K562 (cell line): ENCODE measurements around the gene WNT16. TPM values are rescaled to one million over a fixed set of nuclear protein-coding genes. Genes with fewer than 3 reads are reported as not detected.

ENCODE experiments used
- ATAC-seq: fragments of 200-7000 bp; cut with Tn5 transposase; 3 replicates; pipeline ENCODE4 v1.9.1; 2020; ENCODE audit warnings: moderate library complexity
- BruUV-seq: library from RNA; stranded (reverse); fragments of 400-500 nt; replicated peaks from 2 replicates; lab custom pipeline; 2021; lab: Mats Ljungman, UMichigan
- CTCF ChIA-PET: fragments of 300-600 bp; formaldehyde crosslinking; extraction: SDS; loops from one replicate; lab custom pipeline; 2021; ENCODE audit warnings: low intra/inter-chr PET ratio; lab: Yijun Ruan, JAX
- POLR2A ChIA-PET: fragments of 300-600, 350-650 bp; sonication (Branson Sonifier 250); formaldehyde crosslinking; extraction: SDS; loops from one replicate; lab custom pipeline; 2021; ENCODE audit warnings: antibody characterized with exemption, inconsistent platforms; lab: Yijun Ruan, JAX
- DNase-seq, 4 experiments: peaks; one replicate each; pipeline versions ENCODE4 v3.0.0 to v3.0.0-alpha.2; 2011 to 2018; ENCODE audit warnings: low spot score in 3 of 4, mixed read lengths in 3 of 4; ENCODE audit errors: extremely low read depth in 1 of 4
- FAIRE-seq: peaks from 2 replicates; lab custom pipeline; 2011; peaks lifted over from hg19 to GRCh38; lab: Jason Lieb, UNC
- H2AFZ ChIP-seq: 2 replicates; pipeline ENCODE4 v1.6.0; 2011; ENCODE audit warnings: low read depth, low read length, control low read depth, inconsistent platforms
- H3K27ac ChIP-seq: fragments of 200-600 bp; 3 replicates; pipeline ENCODE4 v1.8.0; 2011; ENCODE audit warnings: low read depth, mild to moderate bottlenecking, control low read depth, inconsistent platforms, low read length, moderate library complexity, mixed read lengths; ENCODE audit errors: extremely low read depth
- H3K27me3 ChIP-seq, 2 experiments: fragments of 300-600 bp in 1 of 2; 2 replicates in 1 of 2; 3 replicates in 1 of 2; pipeline versions ENCODE4 v1.6.0 to v1.8.0; 2011; ENCODE audit warnings: inconsistent platforms in 2 of 2, low read length in 2 of 2, mild to moderate bottlenecking in 1 of 2, mixed read lengths in 1 of 2, moderate library complexity in 1 of 2; ENCODE audit not compliant: control insufficient read depth in 2 of 2, insufficient read depth in 2 of 2
- H3K36me3 ChIP-seq: fragments of 300-600 bp; 3 replicates; pipeline ENCODE4 v1.8.0; 2011; ENCODE audit warnings: mild to moderate bottlenecking, low read length, inconsistent platforms; ENCODE audit not compliant: control insufficient read depth, insufficient read depth
- H3K4me1 ChIP-seq, 2 experiments: fragments of 200-600 bp in 1 of 2; replicated peaks in 1 of 2; 2 replicates in 1 of 2; 3 replicates in 1 of 2; pipeline versions ENCODE4 v1.5.1 to v1.8.0; 2011; ENCODE audit warnings: inconsistent platforms in 2 of 2, low read length in 2 of 2, mild to moderate bottlenecking in 1 of 2, mixed read lengths in 1 of 2, moderate library complexity in 1 of 2; ENCODE audit not compliant: control insufficient read depth in 2 of 2, insufficient read depth in 2 of 2
- H3K4me2 ChIP-seq: 2 replicates; pipeline ENCODE4 v1.6.1; 2011; ENCODE audit warnings: low read length, control low read depth, inconsistent platforms, mixed read lengths; ENCODE audit not compliant: insufficient read depth
- H3K4me3 ChIP-seq: fragments of 200-600 bp; sonication (generic), shearing (Covaris generic); 2 replicates; pipeline ENCODE4 v1.5.1; 2016; ENCODE audit warnings: control low read depth, inconsistent platforms
- H3K79me2 ChIP-seq: fragments of 200-600 bp; 3 replicates; pipeline ENCODE4 v1.8.0; 2011; ENCODE audit warnings: low read length, inconsistent platforms; ENCODE audit not compliant: control insufficient read depth, insufficient read depth
- H3K9ac ChIP-seq, 2 experiments: 2 replicates each; pipeline versions ENCODE4 v1.6.0 to v1.6.1; 2011; ENCODE audit warnings: low read depth in 2 of 2, low read length in 2 of 2, control low read depth in 1 of 2, inconsistent platforms in 1 of 2, mild to moderate bottlenecking in 1 of 2, mixed read lengths in 1 of 2; ENCODE audit not compliant: insufficient read depth in 1 of 2
- H3K9me1 ChIP-seq: one replicate; pipeline ENCODE4 v1.6.0; 2011; ENCODE audit warnings: inconsistent platforms, mild to moderate bottlenecking, low read length, moderate library complexity; ENCODE audit not compliant: control insufficient read depth, insufficient read depth
- H3K9me3 ChIP-seq: replicated peaks from 2 replicates; pipeline ENCODE4 v1.5.1; 2011; ENCODE audit warnings: low read depth, low read length, inconsistent platforms; ENCODE audit not compliant: control insufficient read depth, insufficient read depth
- H4K20me1 ChIP-seq: replicated peaks from 2 replicates; pipeline ENCODE4 v1.6.1; 2011; ENCODE audit warnings: low read length, inconsistent platforms, mixed read lengths; ENCODE audit not compliant: control insufficient read depth, insufficient read depth
- C11orf30 ChIP-seq: fragments of 450-650 bp; IDR thresholded peaks from 2 replicates; pipeline ENCODE4 v1.6.1; 2016; ENCODE audit warnings: low read depth, mild to moderate bottlenecking
- CREB3L1 ChIP-seq: fragments of 450-650 bp; IDR thresholded peaks from 2 replicates; pipeline ENCODE4 v1.6.1; 2014; ENCODE audit warnings: low read depth, mild to moderate bottlenecking, moderate library complexity, borderline replicate concordance
- ERF ChIP-seq: fragments of 450-650 bp; formaldehyde crosslinking; IDR thresholded peaks from 2 replicates; pipeline ENCODE4 v1.4.0; 2020; ENCODE audit warnings: mild to moderate bottlenecking, mixed read lengths
- IFI16 ChIP-seq: fragments of 250-450 bp; sonication (Bioruptor Pico); IDR thresholded peaks from 2 replicates; pipeline ENCODE4 v2.1.2; 2022; ENCODE audit warnings: mild to moderate bottlenecking, inconsistent platforms
- MCM5 ChIP-seq: fragments of 450-650 bp; IDR thresholded peaks from 2 replicates; pipeline ENCODE4 v1.6.1; 2016; ENCODE audit warnings: low read depth
- NONO ChIP-seq, 2 experiments: fragments of 200-400 bp in 1 of 2; fragments of 450-650 bp in 1 of 2; formaldehyde crosslinking in 1 of 2; IDR thresholded peaks; 2 replicates each; pipeline ENCODE4 v1.6.1; 2017; ENCODE audit warnings: low read depth in 2 of 2, mild to moderate bottlenecking in 2 of 2, moderate library complexity in 2 of 2, low read length in 1 of 2
- RCOR1 ChIP-seq, 2 experiments: IDR thresholded peaks; 2 replicates each; pipeline ENCODE4 v1.6.1; 2012; ENCODE audit warnings: low read depth in 2 of 2, low read length in 2 of 2, borderline replicate concordance in 1 of 2, improper control_type of control experiment in 1 of 2
- RFX7 ChIP-seq: fragments of 250-450 bp; sonication (Bioruptor Pico); IDR thresholded peaks from 2 replicates; pipeline ENCODE4 v1.5.1; 2021; ENCODE audit warnings: mild to moderate bottlenecking
- TAL1 ChIP-seq: fragments of 450-650 bp; IDR thresholded peaks from 2 replicates; pipeline ENCODE4 v1.6.1; 2016; ENCODE audit warnings: mild to moderate bottlenecking
- ZBTB12 ChIP-seq: fragments of 250-450 bp; sonication (Bioruptor Pico); IDR thresholded peaks from 2 replicates; pipeline ENCODE4 v1.4.0; 2020
- ZNF239 ChIP-seq: fragments of 250-450 bp; sonication (Bioruptor Pico); IDR thresholded peaks from 2 replicates; pipeline ENCODE4 v1.4.0; 2020; ENCODE audit warnings: mild to moderate bottlenecking
- ZNF764 ChIP-seq: fragments of 250-450 bp; sonication (Bioruptor Pico); IDR thresholded peaks from 2 replicates; pipeline ENCODE4 v1.4.0; 2020; ENCODE audit warnings: low read depth, mild to moderate bottlenecking, moderate library complexity
- in situ Hi-C: fragments of 300-500 bp; cut with MboI; formaldehyde crosslinking; loops from 4 replicates; pipeline ENCODE4 v1.15.0; 2018; ENCODE audit warnings: inconsistent platforms, mixed read lengths
- intact Hi-C: fragments of 100-400 bp; cut with micrococcal nuclease; formaldehyde crosslinking; loops from 2 replicates; pipeline ENCODE4 v1.14.2; 2022
- polyA plus RNA-seq, 8 experiments: library from polyadenylated mRNA; depleted of rRNA in 4 of 8; stranded (reverse) in 5 of 8; unstranded in 3 of 8; fragments of >200 nt; fragmentation: Nextera tagmentation in 2 of 8; fragmentation: Illumina TruSeq in 1 of 8; extraction: Ambion mirVana in 2 of 8; extraction: Trizol in 1 of 8; gene quantifications; 2 replicates each; pipeline versions ENCODE4 v1.2.1 to v1.2.3, GENCODE V29; 2011 to 2014; ENCODE audit warnings: inconsistent platforms in 1 of 8, missing spikeins in 1 of 8
- total RNA-seq, 7 experiments: library from RNA; depleted of rRNA in 6 of 7; stranded (reverse); fragments of >200 nt in 6 of 7; fragmentation: Illumina TruSeq in 2 of 7; extraction: Trizol in 2 of 7; gene quantifications; 2 replicates each; pipeline versions ENCODE4 v1.2.1 to v1.2.3, GENCODE V29; 2011 to 2021; ENCODE audit warnings: low replicate concordance in 1 of 7
- TF ChIP-seq, protein P1 (sequence below): sonication (generic); formaldehyde crosslinking; IDR thresholded peaks from 2 replicates; pipeline ENCODE4 v1.8.1; 2023; ENCODE audit warnings: mild to moderate bottlenecking, missing genetic modification reagents

Gene WNT16
- total and polyA plus RNA-seq, 9 of the 15 experiments (the other 6 are each of a cell fraction or from before 2014, with no cell fraction given) = 0.06 to 0.07 TPM; not detected in 7

- no peak overlapping the region for H3K4me2 ChIP-seq
- ChIA-PET CTCF (no interaction called here), POLR2A (interaction anchor here (1.1 to 6.3 kb wide), 3 partner anchors 10 to 56 kb away, joined by 4 to 55 read pairs (median 4); partner anchors contain the start of gene FAM3C)
- H4K20me1 ChIP-seq = no peaks in the 10 kb centered on the region
- FAIRE-seq (no peak), ATAC-seq (no peak)
- no peak overlapping the region for H3K27ac ChIP-seq
- H3K4me3 ChIP-seq = no peak overlapping the region
- intact Hi-C loops = no loop called here
- BruUV-seq = no TSS peak
- H3K9me3 ChIP-seq = no peaks in the 10 kb centered on the region
- TF ChIP-seq CREB3L1 (no peak), ZBTB12 (CRISPR knock-in tag) (no peak), NONO (IDR thresholded peaks at IDR 0.05; ENCODE audit: low read depth in 2 of 2, low read length in 1 of 2) (no peak), RCOR1 (IDR thresholded peaks at IDR 0.05; ENCODE audit: borderline replicate concordance in 1 of 2, low read depth in 2 of 2, low read length in 2 of 2) (no peak), ZNF239 (CRISPR knock-in tag) (no peak), TAL1 (no peak), RFX7 (CRISPR knock-in tag) (no peak), ZNF764 (CRISPR knock-in tag) (no peak), MCM5 (no peak), C11orf30 (no peak), IFI16 (CRISPR knock-in tag) (no peak), ERF (CRISPR knock-in tag) (no peak)
- TF ChIP-seq, protein P1, sequence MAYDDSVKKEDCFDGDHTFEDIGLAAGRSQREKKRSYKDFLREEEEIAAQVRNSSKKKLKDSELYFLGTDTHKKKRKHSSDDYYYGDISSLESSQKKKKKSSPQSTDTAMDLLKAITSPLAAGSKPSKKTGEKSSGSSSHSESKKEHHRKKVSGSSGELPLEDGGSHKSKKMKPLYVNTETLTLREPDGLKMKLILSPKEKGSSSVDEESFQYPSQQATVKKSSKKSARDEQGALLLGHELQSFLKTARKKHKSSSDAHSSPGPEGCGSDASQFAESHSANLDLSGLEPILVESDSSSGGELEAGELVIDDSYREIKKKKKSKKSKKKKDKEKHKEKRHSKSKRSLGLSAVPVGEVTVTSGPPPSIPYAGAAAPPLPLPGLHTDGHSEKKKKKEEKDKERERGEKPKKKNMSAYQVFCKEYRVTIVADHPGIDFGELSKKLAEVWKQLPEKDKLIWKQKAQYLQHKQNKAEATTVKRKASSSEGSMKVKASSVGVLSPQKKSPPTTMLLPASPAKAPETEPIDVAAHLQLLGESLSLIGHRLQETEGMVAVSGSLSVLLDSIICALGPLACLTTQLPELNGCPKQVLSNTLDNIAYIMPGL (CRISPR knock-in tag) = no peak
- TF ChIP-seq, all 486 proteins: peak for 0
- H3K4me1 ChIP-seq = no peaks in the 10 kb centered on the region
- no peaks in the 10 kb centered on the region for H3K27me3 ChIP-seq
- in situ Hi-C loops = no loop called here
- H2AFZ ChIP-seq = no peak overlapping the region
- peaks cover 42% of the 10 kb centered on the region for H3K79me2 ChIP-seq
- no peaks in the 10 kb centered on the region for H3K9me1 ChIP-seq
- peaks cover 35% of the 10 kb centered on the region for H3K36me3 ChIP-seq
- H3K9ac ChIP-seq = no peak overlapping the region
- DNase-seq = no peak
These were observed 53.7 kb downstream of the WNT16 start for GRCh38 chr7:121382473-121382872.
